GM12892 (cell line): ENCODE measurements around the gene EMC8.
"Not testable (repeated sequence)": the region's sequence is repeated elsewhere in the genome, so short reads cannot be mapped to it uniquely, and the experiment has no call there.

Source experiments
- POLR2AphosphoS5 ChIP-seq: IDR thresholded peaks from 2 replicates; pipeline ENCODE4 v1.6.1; 2011; ENCODE audit warnings: low read depth, low read length, control low read depth
- TAF1 ChIP-seq: IDR thresholded peaks from 2 replicates; pipeline ENCODE4 v1.6.1; 2011; ENCODE audit warnings: low read depth, mild to moderate bottlenecking, control low read depth, low read length, borderline replicate concordance

DNA sequence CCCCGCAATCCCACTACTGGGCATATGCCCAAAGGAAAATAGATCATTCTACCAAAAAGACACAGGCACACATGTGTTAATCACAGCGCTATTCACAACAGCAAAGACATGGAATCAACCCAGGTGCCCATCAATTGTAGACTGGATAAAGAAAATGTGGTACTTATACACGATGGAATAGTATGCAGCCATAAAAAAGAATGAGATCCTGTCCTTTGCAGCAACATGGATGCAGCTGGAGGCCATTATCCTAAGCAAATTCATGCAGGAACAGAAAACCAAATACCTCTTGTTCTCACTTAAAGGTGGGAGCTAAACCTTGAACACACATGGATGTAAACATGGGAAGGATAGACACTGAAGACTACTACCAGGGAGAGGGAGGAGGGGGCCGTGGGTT is 38.3 kb upstream of the EMC8 start:
- not testable (repeated sequence) for TF ChIP-seq POLR2AphosphoS5, TAF1
